SK-N-SH treated with all-trans-retinoic acid at 6 μM for 48 hours (cell line): Measurements from ENCODE around the gene DTNB.
"Not testable (repeated sequence)": the region's sequence is repeated elsewhere in the genome, so short reads cannot be mapped to it uniquely, and the experiment has no call there.

Source experiments
- ATAC-seq: fragments of 200-7000 bp; cut with Tn5 transposase; 3 replicates; pipeline ENCODE4 v1.9.1; 2020; ENCODE audit warnings: mild to moderate bottlenecking, moderate library complexity
- ARNTL ChIP-seq: fragments of 450-650 bp; formaldehyde crosslinking; IDR thresholded peaks from 2 replicates; pipeline ENCODE4 v1.5.0; 2020; ENCODE audit warnings: low read depth, mild to moderate bottlenecking, moderate library complexity, borderline replicate concordance
- BACH2 ChIP-seq: fragments of 250-450 bp; sonication (Bioruptor Pico); IDR thresholded peaks from 2 replicates; pipeline ENCODE4 v1.9.0; 2021; ENCODE audit warnings: mild to moderate bottlenecking, borderline replicate concordance
- CREB5 ChIP-seq: fragments of 250-450 bp; sonication (Bioruptor Pico); IDR thresholded peaks from 2 replicates; pipeline ENCODE4 v1.5.1; 2020; ENCODE audit warnings: low read depth, mild to moderate bottlenecking, moderate library complexity
- CSDC2 ChIP-seq: fragments of 250-450 bp; sonication (Bioruptor Pico); IDR thresholded peaks from 2 replicates; pipeline ENCODE4 v1.5.0; 2020; ENCODE audit warnings: mild to moderate bottlenecking, moderate library complexity
- CSRNP3 ChIP-seq: fragments of 250-450 bp; sonication (Bioruptor Pico); IDR thresholded peaks from 2 replicates; pipeline ENCODE4 v1.5.1; 2021; ENCODE audit warnings: mild to moderate bottlenecking, moderate library complexity
- ESRRG ChIP-seq: fragments of 250-450 bp; sonication (Bioruptor Pico); IDR thresholded peaks from 2 replicates; pipeline ENCODE4 v1.6.1; 2021; ENCODE audit warnings: mild to moderate bottlenecking
- OSR1 ChIP-seq: fragments of 250-450 bp; sonication (Bioruptor Pico); IDR thresholded peaks from 2 replicates; pipeline ENCODE4 v1.8.0; 2022; ENCODE audit warnings: moderate library complexity, mild to moderate bottlenecking, inconsistent platforms
- PATZ1 ChIP-seq: fragments of 250-450 bp; sonication (Bioruptor Pico); IDR thresholded peaks from 2 replicates; pipeline ENCODE4 v1.8.0; 2020; ENCODE audit warnings: mild to moderate bottlenecking, moderate library complexity, borderline replicate concordance
- POU6F1 ChIP-seq: fragments of 250-450 bp; sonication (Bioruptor Pico); IDR thresholded peaks from 2 replicates; pipeline ENCODE4 v1.8.0; 2021; ENCODE audit warnings: low read depth, mild to moderate bottlenecking, moderate library complexity, borderline replicate concordance
- PPARA ChIP-seq: fragments of 250-450 bp; sonication (Bioruptor Pico); IDR thresholded peaks from 2 replicates; pipeline ENCODE4 v1.5.0; 2020; ENCODE audit warnings: mild to moderate bottlenecking, borderline replicate concordance
- RARB ChIP-seq: fragments of 250-450 bp; sonication (Bioruptor Pico); IDR thresholded peaks from 2 replicates; pipeline ENCODE4 v1.8.0; 2021; ENCODE audit warnings: mild to moderate bottlenecking, moderate library complexity
- SNAI2 ChIP-seq: fragments of 250-450 bp; sonication (Bioruptor Pico); IDR thresholded peaks from 2 replicates; pipeline ENCODE4 v1.5.0; 2020; ENCODE audit warnings: mild to moderate bottlenecking, moderate library complexity
- TCF4 ChIP-seq: fragments of 250-450 bp; sonication (Bioruptor Pico); IDR thresholded peaks from 2 replicates; pipeline ENCODE4 v1.8.0; 2021; ENCODE audit warnings: mild to moderate bottlenecking, moderate library complexity, borderline replicate concordance
- TOX ChIP-seq: fragments of 250-450 bp; sonication (Bioruptor Pico); IDR thresholded peaks from 2 replicates; pipeline ENCODE4 v1.8.0; 2021; ENCODE audit warnings: mild to moderate bottlenecking, moderate library complexity, borderline replicate concordance
- ZFP3 ChIP-seq: fragments of 250-450 bp; sonication (Bioruptor Pico); IDR thresholded peaks from 2 replicates; pipeline ENCODE4 v1.5.0; 2020; ENCODE audit warnings: mild to moderate bottlenecking, moderate library complexity
- ZFP30 ChIP-seq: fragments of 450-650 bp; formaldehyde crosslinking; IDR thresholded peaks from 2 replicates; pipeline ENCODE4 v1.5.0; 2022; ENCODE audit warnings: mild to moderate bottlenecking, moderate library complexity
- ZNF565 ChIP-seq: fragments of 450-650 bp; formaldehyde crosslinking; conservative IDR thresholded peaks from 2 replicates; pipeline ENCODE4 v1.5.0; 2020; ENCODE audit warnings: low read depth, mild to moderate bottlenecking, moderate library complexity
- ZNF70 ChIP-seq: fragments of 450-650 bp; formaldehyde crosslinking; IDR thresholded peaks from 2 replicates; pipeline ENCODE4 v1.5.0; 2020; ENCODE audit warnings: mild to moderate bottlenecking, moderate library complexity
- ZNF8 ChIP-seq: fragments of 450-650 bp; formaldehyde crosslinking; IDR thresholded peaks from 2 replicates; pipeline ENCODE4 v1.5.0; 2020; ENCODE audit warnings: mild to moderate bottlenecking, moderate library complexity
- TF ChIP-seq, protein P1 (sequence below): fragments of 250-450 bp; sonication (Bioruptor Pico); IDR thresholded peaks from 2 replicates; pipeline ENCODE4 v1.5.0; 2020; ENCODE audit warnings: mild to moderate bottlenecking, moderate library complexity

Gene DTNB

GRCh38 chr2:25709349-25709748 is 36.0 kb upstream of the DTNB start:
- TF ChIP-seq TCF4 (CRISPR knock-in tag) (no peak), TOX (no peak), OSR1 (no peak), ZNF565 (CRISPR knock-in tag) (no peak), POU6F1 (CRISPR knock-in tag) (no peak), CSDC2 (CRISPR knock-in tag) (no peak), PPARA (CRISPR knock-in tag) (no peak), ZNF8 (CRISPR knock-in tag) (no peak), SNAI2 (CRISPR knock-in tag) (no peak), ZFP3 (CRISPR knock-in tag) (no peak), PATZ1 (CRISPR knock-in tag) (no peak), RARB (CRISPR knock-in tag) (no peak), BACH2 (CRISPR knock-in tag) (no peak), CREB5 (CRISPR knock-in tag) (no peak), ESRRG (CRISPR knock-in tag) (no peak), ZFP30 (CRISPR knock-in tag) (no peak)
- TF ChIP-seq, protein P1, sequence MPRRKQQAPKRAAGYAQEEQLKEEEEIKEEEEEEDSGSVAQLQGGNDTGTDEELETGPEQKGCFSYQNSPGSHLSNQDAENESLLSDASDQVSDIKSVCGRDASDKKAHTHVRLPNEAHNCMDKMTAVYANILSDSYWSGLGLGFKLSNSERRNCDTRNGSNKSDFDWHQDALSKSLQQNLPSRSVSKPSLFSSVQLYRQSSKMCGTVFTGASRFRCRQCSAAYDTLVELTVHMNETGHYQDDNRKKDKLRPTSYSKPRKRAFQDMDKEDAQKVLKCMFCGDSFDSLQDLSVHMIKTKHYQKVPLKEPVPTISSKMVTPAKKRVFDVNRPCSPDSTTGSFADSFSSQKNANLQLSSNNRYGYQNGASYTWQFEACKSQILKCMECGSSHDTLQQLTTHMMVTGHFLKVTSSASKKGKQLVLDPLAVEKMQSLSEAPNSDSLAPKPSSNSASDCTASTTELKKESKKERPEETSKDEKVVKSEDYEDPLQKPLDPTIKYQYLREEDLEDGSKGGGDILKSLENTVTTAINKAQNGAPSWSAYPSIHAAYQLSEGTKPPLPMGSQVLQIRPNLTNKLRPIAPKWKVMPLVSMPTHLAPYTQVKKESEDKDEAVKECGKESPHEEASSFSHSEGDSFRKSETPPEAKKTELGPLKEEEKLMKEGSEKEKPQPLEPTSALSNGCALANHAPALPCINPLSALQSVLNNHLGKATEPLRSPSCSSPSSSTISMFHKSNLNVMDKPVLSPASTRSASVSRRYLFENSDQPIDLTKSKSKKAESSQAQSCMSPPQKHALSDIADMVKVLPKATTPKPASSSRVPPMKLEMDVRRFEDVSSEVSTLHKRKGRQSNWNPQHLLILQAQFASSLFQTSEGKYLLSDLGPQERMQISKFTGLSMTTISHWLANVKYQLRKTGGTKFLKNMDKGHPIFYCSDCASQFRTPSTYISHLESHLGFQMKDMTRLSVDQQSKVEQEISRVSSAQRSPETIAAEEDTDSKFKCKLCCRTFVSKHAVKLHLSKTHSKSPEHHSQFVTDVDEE (CRISPR knock-in tag) = no peak
- no peak for ATAC-seq

DNA sequence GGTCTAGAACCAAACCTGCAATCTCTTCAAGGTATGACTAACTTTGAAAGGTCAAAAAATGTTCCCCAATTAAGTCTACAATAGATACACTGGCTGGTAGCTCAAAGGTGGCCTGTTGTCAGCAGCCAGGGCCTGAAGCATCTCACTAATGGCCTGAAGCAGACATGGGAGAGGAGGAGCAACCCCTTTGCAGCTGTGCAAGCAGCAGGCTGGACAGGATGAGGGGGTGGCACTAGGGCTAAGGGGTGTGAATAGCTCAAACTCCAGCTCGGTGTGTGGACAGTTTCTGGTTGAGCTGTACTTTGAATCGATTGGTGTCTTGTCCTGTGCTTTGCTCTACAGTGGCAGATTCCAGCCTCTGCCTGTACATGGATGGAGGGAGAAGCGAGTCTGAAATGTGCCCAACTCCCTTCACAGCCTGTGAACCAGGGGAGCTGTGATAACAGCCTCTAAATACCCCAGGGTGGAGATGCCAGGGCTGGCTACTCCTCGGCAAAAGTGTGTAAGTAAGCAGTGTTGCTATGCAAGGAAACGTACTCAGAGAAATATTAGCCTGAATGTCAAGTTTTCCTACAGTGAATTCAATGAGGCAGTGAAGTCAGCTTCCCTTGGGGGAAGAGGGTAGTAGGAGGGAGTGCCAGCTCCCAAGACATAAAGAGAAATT is 34.7 kb upstream of the DTNB start:
- ATAC-seq = peak; percentile 37; the same call in 1 of the 3 replicates
- no peak for TF ChIP-seq ESRRG (CRISPR knock-in tag)
- TF ChIP-seq, protein P1 (CRISPR knock-in tag) = no peak

GRCh38 chr2:25705575-25705974 is 32.2 kb upstream of the DTNB start:
- not testable (repeated sequence) for ATAC-seq

- ATAC-seq = no peak
- TF ChIP-seq ZFP30 (CRISPR knock-in tag) (no peak), PATZ1 (CRISPR knock-in tag) (no peak), ZNF70 (CRISPR knock-in tag) (no peak), ZNF565 (CRISPR knock-in tag) (no peak), TOX (no peak), ARNTL (CRISPR knock-in tag) (no peak), SNAI2 (CRISPR knock-in tag) (no peak), CSRNP3 (CRISPR knock-in tag) (no peak)
These were observed 28.4 kb upstream of the DTNB start for GRCh38 chr2:25701801-25702200.
